GM19239 (cell line): ENCODE data around the gene PI4KA.
"Not testable (repeated sequence)": the region's sequence is repeated elsewhere in the genome, so short reads cannot be mapped to it uniquely, and the experiment has no call there.

Source experiments
- DNase-seq: peaks from one replicate; pipeline ENCODE4 v3.0.0; 2011; ENCODE audit warnings: low spot score; ENCODE audit not compliant: insufficient read length
- FAIRE-seq: peaks from 2 replicates; lab custom pipeline; 2011; peaks lifted over from hg19 to GRCh38; lab: Jason Lieb, UNC

PI4KA gene

GRCh38 chr22:20675613-20676012 lies 183.0 kb downstream of the PI4KA start:
- not testable (repeated sequence) for FAIRE-seq, DNase-seq

- FAIRE-seq (no peak), DNase-seq (no peak)
Observed at GRCh38 chr22:20674998-20675397, 183.6 kb downstream of the PI4KA start.

GRCh38 chr22:20673295-20674195 lies 185.1 kb downstream of the PI4KA start:
- DNase-seq (no peak), FAIRE-seq (peak; percentile 40)

DNA sequence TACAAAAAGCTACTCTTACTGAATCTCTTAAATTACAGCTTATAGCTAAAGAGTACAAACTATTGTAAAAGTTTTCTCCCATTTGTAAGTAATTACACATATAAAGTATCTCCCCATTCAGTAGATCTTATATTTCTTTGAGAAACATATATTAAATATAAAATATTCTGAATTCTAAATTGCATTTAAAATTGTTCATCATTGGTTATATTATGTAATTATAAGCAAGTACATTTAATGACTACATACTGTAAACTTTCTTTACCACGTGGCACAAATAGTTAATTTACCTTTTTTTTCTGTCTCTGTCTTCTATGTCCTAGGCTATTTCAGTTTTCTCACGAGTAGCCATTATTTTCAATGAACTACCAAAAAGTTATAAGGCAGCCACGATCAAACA lies 185.9 kb downstream of the PI4KA start:
- FAIRE-seq (no peak), DNase-seq (no peak)

- FAIRE-seq (no peak), DNase-seq (no peak)
Observed at GRCh38 chr22:20672082-20672424, 186.6 kb downstream of the PI4KA start.

GRCh38 chr22:20671409-20672081 lies 187.1 kb downstream of the PI4KA start:
- DNase-seq (no peak), FAIRE-seq (no peak)

DNA sequence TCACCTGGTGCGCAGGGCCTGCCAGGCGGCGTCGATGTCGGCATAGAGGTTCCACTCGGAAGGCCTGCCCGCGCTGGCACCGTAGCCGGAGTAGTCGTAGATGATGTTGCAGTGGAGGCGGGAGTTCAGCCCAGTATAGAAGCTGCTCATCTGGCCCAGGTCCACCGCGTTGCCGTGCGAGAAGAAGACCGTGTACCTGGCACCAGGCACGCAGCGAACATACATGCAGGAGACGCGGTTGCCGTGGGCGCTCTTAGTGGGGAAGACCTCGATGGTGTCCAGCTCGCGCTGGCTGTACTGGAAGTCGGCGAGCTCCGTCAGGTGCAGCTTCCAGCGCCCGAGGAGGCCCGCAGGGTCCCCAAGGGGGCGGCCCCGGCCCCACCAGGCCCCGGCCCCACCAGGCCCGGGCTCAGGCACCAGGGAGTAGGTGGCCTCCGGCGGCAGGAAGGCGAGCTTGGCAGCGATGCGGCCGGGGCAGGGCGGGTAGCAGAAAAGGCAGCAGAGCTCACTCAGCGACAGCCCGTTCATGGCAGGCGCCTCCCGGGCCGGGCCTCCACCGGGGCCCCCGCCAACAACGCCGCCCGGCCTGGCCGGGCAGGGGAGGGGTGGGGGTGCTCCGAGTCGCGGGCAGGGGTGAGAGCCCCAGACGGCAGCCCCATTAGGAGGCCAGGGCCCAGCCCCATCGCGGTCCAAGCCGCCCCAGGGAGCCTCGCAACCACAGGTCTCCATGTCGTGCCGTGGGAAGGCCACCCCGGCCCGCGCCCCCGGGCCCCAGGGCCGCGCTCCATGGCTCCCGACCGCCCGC lies 188.0 kb downstream of the PI4KA start:
- not testable (repeated sequence) for FAIRE-seq, DNase-seq

- DNase-seq, FAIRE-seq: not testable (repeated sequence)
Observed at GRCh38 chr22:20669884-20670283, 188.7 kb downstream of the PI4KA start.

- not testable (repeated sequence) for FAIRE-seq, DNase-seq
Observed at GRCh38 chr22:20669471-20669870, 189.1 kb downstream of the PI4KA start.

GRCh38 chr22:20668769-20669168 lies 189.8 kb downstream of the PI4KA start:
- not testable (repeated sequence) for FAIRE-seq, DNase-seq

DNA sequence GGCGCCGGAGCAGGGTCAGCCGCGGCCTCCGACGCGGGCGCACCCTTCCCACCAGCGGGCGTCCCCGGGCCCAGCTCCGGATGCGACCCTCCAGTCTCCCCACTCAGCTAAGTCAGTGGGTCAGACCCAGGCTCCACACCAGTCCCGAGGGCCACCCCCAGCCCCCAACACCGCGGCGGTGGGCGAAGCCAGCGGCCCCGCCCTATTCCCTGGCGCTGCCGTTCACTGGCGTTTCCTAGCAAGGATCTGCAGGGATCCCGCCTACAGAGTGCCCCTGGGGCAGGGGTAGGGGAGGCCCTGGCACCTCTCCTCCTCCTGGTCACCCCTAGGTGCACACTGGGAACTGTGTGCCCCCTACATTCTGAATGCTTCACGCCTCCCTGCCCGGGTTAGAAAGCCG lies 190.4 kb downstream of the PI4KA start:
- FAIRE-seq, DNase-seq: not testable (repeated sequence)

DNA sequence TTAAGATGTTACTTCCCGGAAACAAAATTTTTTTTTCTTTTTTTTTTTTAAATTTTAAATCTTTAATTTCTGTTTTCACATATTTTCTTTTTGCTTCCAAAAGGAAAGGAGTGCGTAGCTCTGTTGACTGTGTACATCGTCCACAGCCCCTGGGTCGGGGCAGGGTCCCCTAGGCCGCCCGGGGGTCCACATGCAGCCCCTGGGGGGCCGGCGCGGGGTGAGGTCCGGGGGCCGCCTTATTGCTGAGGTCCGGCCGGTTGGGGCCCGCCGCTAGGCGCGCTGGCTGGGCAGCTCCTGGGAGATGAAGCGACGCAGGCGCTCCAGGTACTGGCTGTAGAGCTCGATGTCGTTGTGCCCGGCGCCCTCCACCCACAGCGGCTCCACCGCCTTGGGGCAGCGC lies 191.1 kb downstream of the PI4KA start:
- not testable (repeated sequence) for DNase-seq, FAIRE-seq

DNA sequence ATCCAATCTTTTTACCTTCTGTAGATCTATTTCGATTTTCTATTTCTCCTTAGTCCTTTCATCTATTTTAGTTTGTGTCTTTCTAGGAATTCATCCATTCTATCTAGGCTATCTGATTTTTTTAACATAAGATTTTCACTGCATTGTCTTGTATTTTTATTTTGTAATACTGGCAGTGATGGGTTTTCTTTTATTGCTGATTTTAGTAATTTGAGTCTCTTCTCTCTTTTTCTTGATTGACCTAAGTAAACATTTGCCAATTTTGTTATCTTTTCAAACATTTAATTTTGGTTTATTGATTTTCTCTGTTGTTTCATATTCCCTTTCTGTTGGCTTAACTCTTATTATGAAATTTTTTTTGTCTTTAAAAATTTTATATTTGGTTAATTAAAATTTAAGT lies 192.1 kb downstream of the PI4KA start:
- FAIRE-seq (no peak), DNase-seq (no peak)

- FAIRE-seq (no peak), DNase-seq (no peak)
Observed at GRCh38 chr22:20664594-20664959, 194.0 kb downstream of the PI4KA start.

DNA sequence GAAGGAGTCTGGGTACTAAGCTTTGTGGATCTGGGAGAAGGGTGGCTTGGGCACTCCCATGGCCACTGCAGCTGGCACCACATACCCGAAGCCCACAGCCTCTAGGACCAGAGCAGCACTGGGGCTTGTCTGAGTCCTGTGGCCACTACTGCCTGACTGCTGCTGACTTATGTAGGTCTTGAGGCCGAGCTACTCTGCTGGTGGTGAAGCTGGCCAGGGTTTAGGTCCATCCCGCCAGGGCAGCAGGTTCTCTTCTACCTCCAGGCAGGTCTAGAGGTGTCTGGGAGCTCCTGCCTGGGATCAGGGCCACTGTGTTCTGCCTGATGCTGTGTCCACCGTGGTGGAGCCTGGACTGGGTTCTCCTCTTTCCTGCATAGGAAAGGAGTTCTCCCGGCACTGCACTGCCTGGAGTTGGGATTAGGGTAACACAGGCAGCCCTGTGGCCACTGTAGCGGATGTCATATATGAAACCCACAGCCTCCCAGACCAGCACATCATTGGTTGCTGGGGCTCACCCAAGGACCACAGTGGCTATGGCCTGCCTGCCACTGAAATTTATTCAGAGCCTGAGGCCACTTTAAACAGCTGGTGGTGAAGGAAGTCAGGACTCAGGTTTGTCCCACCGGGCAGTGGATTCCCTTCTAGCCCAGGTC lies 194.5 kb downstream of the PI4KA start:
- FAIRE-seq (no peak), DNase-seq (no peak)

DNA sequence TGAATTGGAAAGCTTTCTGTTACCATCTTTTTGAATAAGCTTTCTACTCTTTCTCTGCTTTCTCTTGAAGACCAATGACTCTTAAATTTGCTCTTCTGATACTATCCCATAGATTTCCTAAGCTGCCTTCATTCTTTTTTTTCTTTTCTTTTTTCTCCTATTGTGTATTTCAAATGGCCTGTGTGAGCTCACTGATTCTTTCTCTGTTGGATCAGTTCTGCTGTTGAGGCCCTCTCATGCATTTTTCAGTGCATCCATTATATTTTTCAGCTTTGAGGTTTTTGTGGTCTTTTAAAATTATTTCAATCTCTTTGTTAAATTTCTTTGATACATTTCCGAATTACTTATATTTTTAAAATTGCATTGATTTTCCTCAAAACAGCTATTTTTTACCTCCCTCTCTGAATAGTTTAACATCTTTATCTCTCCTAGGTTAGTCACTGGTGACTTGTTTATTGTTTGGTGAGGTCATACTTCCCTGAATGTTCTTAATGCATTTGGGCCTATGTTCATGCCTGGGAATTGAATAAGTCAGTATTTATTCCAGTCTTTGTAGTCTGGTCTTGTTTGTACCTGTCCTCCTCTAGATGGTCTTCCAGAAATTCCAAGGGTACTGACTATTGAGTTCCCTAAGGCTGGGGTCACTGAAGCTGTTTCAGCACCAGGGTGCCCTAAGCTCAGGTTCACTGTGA lies 195.3 kb downstream of the PI4KA start:
- DNase-seq: no peak
- no peak for FAIRE-seq

GRCh38 chr22:20662524-20663036 lies 196.0 kb downstream of the PI4KA start:
- not testable (repeated sequence) for DNase-seq, FAIRE-seq

GRCh38 chr22:20661473-20661872 lies 197.1 kb downstream of the PI4KA start:
- FAIRE-seq (no peak), DNase-seq (no peak)

- FAIRE-seq (no peak), DNase-seq (no peak)
Observed at GRCh38 chr22:20660441-20661054, 198.1 kb downstream of the PI4KA start.
